IMR-90 (cell line): ENCODE measurements around the gene ATP13A5. TPM values are rescaled to one million over a fixed set of nuclear protein-coding genes. Genes with fewer than 3 reads are reported as not detected.

Source experiments
- ATAC-seq: fragments of 200-7000 bp; cut with Tn5 transposase; 2 replicates; pipeline ENCODE4 v1.9.1; 2020; ENCODE audit warnings: low read depth, mild to moderate bottlenecking, moderate library complexity
- BruUV-seq: library from RNA; stranded (reverse); fragments of 400-500 nt; replicated peaks from 2 replicates; lab custom pipeline; 2021; lab: Mats Ljungman, UMichigan
- CTCF ChIA-PET: fragments of 300-600 bp; formaldehyde crosslinking; extraction: SDS; loops from one replicate; lab custom pipeline; 2021; ENCODE audit warnings: antibody characterized with exemption; lab: Yijun Ruan, JAX
- POLR2A ChIA-PET: fragments of 300-600 bp; sonication (Branson Sonifier 250); formaldehyde crosslinking; loops from one replicate; lab custom pipeline; 2022; ENCODE audit warnings: antibody characterized with exemption; ENCODE audit not compliant: unreplicated experiment; lab: Charles Lee
- DNase-seq: peaks from one replicate; pipeline ENCODE4 v3.0.0; 2013
- H2AFZ ChIP-seq: replicated peaks from 2 replicates; pipeline ENCODE3; 2013; ENCODE audit warnings: low read length, mild to moderate bottlenecking; ENCODE audit not compliant: poor library complexity
- H2AK5ac ChIP-seq: 2 replicates; pipeline ENCODE4 v1.6.1; 2013; ENCODE audit warnings: low read depth, low read length, inconsistent platforms
- H2AK9ac ChIP-seq: replicated peaks from 2 replicates; pipeline ENCODE3; 2013; ENCODE audit warnings: mild to moderate bottlenecking, low read depth, low read length, moderate library complexity; ENCODE audit not compliant: poor library complexity
- H2BK120ac ChIP-seq: 2 replicates; pipeline ENCODE4 v1.6.1; 2013; ENCODE audit warnings: low read depth, low read length, inconsistent platforms
- H2BK15ac ChIP-seq: 3 replicates; pipeline ENCODE4 v1.6.1; 2013; ENCODE audit warnings: low read depth, low read length, inconsistent platforms
- H2BK20ac ChIP-seq: 2 replicates; pipeline ENCODE4 v1.6.1; 2013; ENCODE audit warnings: low read depth, mild to moderate bottlenecking, inconsistent platforms, low read length, moderate library complexity
- H2BK5ac ChIP-seq: 2 replicates; pipeline ENCODE4 v1.6.1; 2013; ENCODE audit warnings: mild to moderate bottlenecking, low read depth, low read length, inconsistent platforms; ENCODE audit not compliant: poor library complexity, severe bottlenecking
- H3K14ac ChIP-seq: replicated peaks from 2 replicates; pipeline ENCODE4 v1.6.1; 2013; ENCODE audit warnings: low read depth, low read length, inconsistent platforms
- H3K18ac ChIP-seq: 2 replicates; pipeline ENCODE4 v1.6.1; 2013; ENCODE audit warnings: low read depth, low read length, control low read depth
- H3K23ac ChIP-seq: 2 replicates; pipeline ENCODE4 v1.6.1; 2013; ENCODE audit warnings: low read depth, low read length, inconsistent platforms
- H3K27ac ChIP-seq: 2 replicates; pipeline ENCODE4 v1.5.1; 2013; ENCODE audit warnings: mild to moderate bottlenecking, control low read depth, low read length; ENCODE audit not compliant: insufficient read depth
- H3K27me3 ChIP-seq: 2 replicates; pipeline ENCODE4 v1.6.1; 2013; ENCODE audit warnings: low read length; ENCODE audit not compliant: control insufficient read depth, insufficient read depth
- H3K36me3 ChIP-seq: 2 replicates; pipeline ENCODE4 v1.6.1; 2013; ENCODE audit warnings: low read length, mixed read lengths; ENCODE audit not compliant: control insufficient read depth, insufficient read depth
- H3K4ac ChIP-seq: 2 replicates; pipeline ENCODE4 v1.6.1; 2013; ENCODE audit warnings: low read depth, low read length, inconsistent platforms
- H3K4me1 ChIP-seq: 2 replicates; pipeline ENCODE4 v1.6.1; 2013; ENCODE audit warnings: low read length, mixed read lengths; ENCODE audit not compliant: control insufficient read depth, insufficient read depth
- H3K4me2 ChIP-seq: 2 replicates; pipeline ENCODE4 v1.6.1; 2013; ENCODE audit warnings: low read depth, mild to moderate bottlenecking, control low read depth, low read length, moderate library complexity
- H3K4me3 ChIP-seq: 2 replicates; pipeline ENCODE4 v1.5.1; 2013; ENCODE audit warnings: low read depth, mild to moderate bottlenecking, control low read depth, low read length, moderate library complexity; ENCODE audit not compliant: insufficient read depth
- H3K56ac ChIP-seq: 2 replicates; pipeline ENCODE4 v1.6.1; 2013; ENCODE audit warnings: low read length, inconsistent platforms; ENCODE audit not compliant: insufficient read depth; ENCODE audit errors: extremely low read depth
- H3K79me1 ChIP-seq, 2 experiments: 2 replicates each; pipeline ENCODE4 v1.6.1; 2013; ENCODE audit warnings: low read length in 2 of 2, inconsistent platforms in 1 of 2, low read depth in 1 of 2
- H3K9ac ChIP-seq: 2 replicates; pipeline ENCODE4 v1.6.1; 2013; ENCODE audit warnings: low read depth, low read length, control low read depth
- H3K9me1 ChIP-seq: 2 replicates; pipeline ENCODE4 v1.6.1; 2013; ENCODE audit warnings: low read length, inconsistent platforms; ENCODE audit not compliant: insufficient read depth
- H3K9me3 ChIP-seq: 2 replicates; pipeline ENCODE4 v1.6.1; 2013; ENCODE audit warnings: low read length; ENCODE audit not compliant: control insufficient read depth, insufficient read depth
- H4K20me1 ChIP-seq: 2 replicates; pipeline ENCODE4 v1.6.1; 2013; ENCODE audit warnings: low read length, inconsistent platforms; ENCODE audit not compliant: insufficient read depth
- H4K5ac ChIP-seq: 2 replicates; pipeline ENCODE4 v1.6.1; 2013; ENCODE audit warnings: mild to moderate bottlenecking, low read depth, low read length, control low read depth
- H4K8ac ChIP-seq, 2 experiments: 2 replicates each; pipeline ENCODE4 v1.6.1; 2013; ENCODE audit warnings: low read depth in 2 of 2, low read length in 2 of 2, control low read depth in 1 of 2, inconsistent platforms in 1 of 2
- H4K91ac ChIP-seq: 2 replicates; pipeline ENCODE4 v1.6.1; 2013; ENCODE audit warnings: low read depth, low read length, inconsistent platforms; ENCODE audit not compliant: insufficient read depth
- BHLHE40 ChIP-seq: fragments of 150-350 bp; IDR thresholded peaks from 2 replicates; pipeline ENCODE4 v1.6.1; 2016; ENCODE audit warnings: mild to moderate bottlenecking, low read depth, low read length
- CEBPB ChIP-seq: IDR thresholded peaks from 2 replicates; pipeline ENCODE4 v1.6.1; 2012; ENCODE audit warnings: low read depth, low read length, improper control_type of control experiment
- MAZ ChIP-seq: IDR thresholded peaks from 2 replicates; pipeline ENCODE4 v1.6.1; 2012; ENCODE audit warnings: low read depth, mild to moderate bottlenecking, low read length, improper control_type of control experiment, moderate library complexity, borderline replicate concordance
- NFE2L2 ChIP-seq: fragments of 150-350 bp; IDR thresholded peaks from 2 replicates; pipeline ENCODE4 v1.6.1; 2016; ENCODE audit warnings: low read depth, mild to moderate bottlenecking, low read length
- RCOR1 ChIP-seq: IDR thresholded peaks from 2 replicates; pipeline ENCODE4 v1.6.1; 2012; ENCODE audit warnings: mild to moderate bottlenecking, low read length, improper control_type of control experiment; ENCODE audit not compliant: insufficient replicate concordance
- RFX5 ChIP-seq: IDR thresholded peaks from 2 replicates; pipeline ENCODE4 v1.8.0; 2012; ENCODE audit warnings: low read depth, mild to moderate bottlenecking, low read length, moderate library complexity
- SMC3 ChIP-seq: fragments of 150-350 bp; IDR thresholded peaks from 2 replicates; pipeline ENCODE4 v1.6.1; 2016; ENCODE audit warnings: low read depth, mild to moderate bottlenecking, antibody characterized with exemption, low read length, moderate library complexity
- WGBS, 2 experiments: methylation state at CpG; one replicate each; pipeline versions ENCODE4 v1.1.5 to v1.1.7; 2013; ENCODE audit warnings: missing lambda C conversion rate in 2 of 2; ENCODE audit not compliant: insufficient read length in 1 of 2; ENCODE audit errors: extremely low coverage in 2 of 2; 5-methylcytosine and 5-hydroxymethylcytosine counted together
- dilution Hi-C: fragments of 300-500 bp; cut with HindIII; formaldehyde crosslinking; loops from one replicate; pipeline ENCODE4 v1.14.3; 2018; ENCODE audit warnings: low sequenced_read_pairs; ENCODE audit not compliant: unreplicated experiment
- in situ Hi-C: fragments of 300-500 bp; cut with MboI; formaldehyde crosslinking; loops from 3 replicates; pipeline ENCODE4 v1.14.3; 2019; ENCODE audit warnings: low sequenced_read_pairs, inconsistent platforms, mixed read lengths
- intact Hi-C: fragments of 100-400 bp; cut with micrococcal nuclease; formaldehyde crosslinking; loops from 2 replicates; pipeline ENCODE4 v1.10.0; 2022
- polyA plus RNA-seq, 3 experiments: library from polyadenylated mRNA; depleted of rRNA; stranded (reverse); fragments of >200 nt; gene quantifications; 2 replicates each; pipeline ENCODE4 v1.2.3, GENCODE V29; 2012; ENCODE audit warnings: low replicate concordance in 1 of 3
- total RNA-seq: library from RNA; depleted of rRNA; stranded (reverse); fragments of >200 nt; gene quantifications from 2 replicates; pipeline ENCODE4 v1.2.3, GENCODE V29; 2012
- TF ChIP-seq, protein P1 (sequence below): fragments of 150-350 bp; IDR thresholded peaks from 2 replicates; pipeline ENCODE4 v1.6.1; 2017; ENCODE audit warnings: mild to moderate bottlenecking, antibody characterized with exemption, low read length, low read depth

ATP13A5 gene
- total and polyA plus RNA-seq, 2 of the 4 experiments (the other 2 are of a cell fraction): not detected

DNA sequence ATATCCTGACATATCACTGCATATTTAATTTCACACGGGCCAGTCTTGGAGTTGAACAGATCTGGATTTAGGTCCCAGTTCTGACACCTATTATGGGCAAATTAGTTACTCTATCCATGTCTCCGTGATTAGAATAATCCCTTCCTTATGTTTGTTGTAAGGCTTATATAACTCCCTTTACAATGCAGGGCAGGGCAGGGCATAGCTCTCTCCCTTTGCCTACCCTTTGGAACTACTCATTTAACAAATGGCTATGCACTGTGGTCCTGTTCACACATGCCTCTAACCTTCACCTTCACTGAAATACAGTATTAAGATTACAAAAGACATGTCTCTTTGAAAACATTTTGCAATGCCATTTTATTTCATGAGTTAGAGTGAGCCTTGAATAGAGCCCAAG lies 24.8 kb upstream of the ATP13A5 start:
- Histone ChIP-seq H2AFZ (no peak overlapping the region), H3K27me3 (no peaks in the 10 kb centered on the region), H2AK5ac (no peak overlapping the region), H3K9me1 (no peaks in the 10 kb centered on the region), H3K4me3 (no peak overlapping the region), H3K9ac (no peak overlapping the region), H3K14ac (no peak overlapping the region), H2BK15ac (no peak overlapping the region), H3K23ac (no peak overlapping the region), H4K91ac (no peak overlapping the region), H2BK120ac (no peak overlapping the region), H3K9me3 (peaks cover 14% of the 10 kb centered on the region), H3K27ac (no peak overlapping the region), H3K18ac (no peak overlapping the region), H2BK5ac (no peak overlapping the region), H2AK9ac (no peak overlapping the region), H4K20me1 (no peaks in the 10 kb centered on the region), H3K4me2 (no peak overlapping the region), H3K56ac (no peak overlapping the region), H4K5ac (no peak overlapping the region), H3K79me1 (no peaks in the 10 kb centered on the region), H4K8ac (no peak overlapping the region), H3K36me3 (no peaks in the 10 kb centered on the region), H2BK20ac (no peak overlapping the region), H3K4me1 (no peaks in the 10 kb centered on the region), H3K4ac (no peak overlapping the region)
- POLR2A ChIA-PET: no interaction called here
- no peak for DNase-seq
- CTCF ChIA-PET: no interaction called here
- dilution Hi-C loops (no loop called here), in situ Hi-C loops (no loop called here), intact Hi-C loops (no loop called here)
- BruUV-seq: no TSS peak
- ATAC-seq: no peak
- TF ChIP-seq, protein P1, sequence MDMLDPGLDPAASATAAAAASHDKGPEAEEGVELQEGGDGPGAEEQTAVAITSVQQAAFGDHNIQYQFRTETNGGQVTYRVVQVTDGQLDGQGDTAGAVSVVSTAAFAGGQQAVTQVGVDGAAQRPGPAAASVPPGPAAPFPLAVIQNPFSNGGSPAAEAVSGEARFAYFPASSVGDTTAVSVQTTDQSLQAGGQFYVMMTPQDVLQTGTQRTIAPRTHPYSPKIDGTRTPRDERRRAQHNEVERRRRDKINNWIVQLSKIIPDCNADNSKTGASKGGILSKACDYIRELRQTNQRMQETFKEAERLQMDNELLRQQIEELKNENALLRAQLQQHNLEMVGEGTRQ: no peak
- TF ChIP-seq BHLHE40 (no peak), RCOR1 (no peak), SMC3 (no peak), MAZ (no peak), RFX5 (no peak), CEBPB (no peak), NFE2L2 (no peak)
- no CpG with 5 or more reads among the region's 2 CpGs for WGBS, 2 experiments
